ENCODE results near the gene MTUS2.

GRCh38 chr13:29484236-29484635 is 664.1 kb downstream of the MTUS2 start:
- TF ChIP-seq, protein P1, sequence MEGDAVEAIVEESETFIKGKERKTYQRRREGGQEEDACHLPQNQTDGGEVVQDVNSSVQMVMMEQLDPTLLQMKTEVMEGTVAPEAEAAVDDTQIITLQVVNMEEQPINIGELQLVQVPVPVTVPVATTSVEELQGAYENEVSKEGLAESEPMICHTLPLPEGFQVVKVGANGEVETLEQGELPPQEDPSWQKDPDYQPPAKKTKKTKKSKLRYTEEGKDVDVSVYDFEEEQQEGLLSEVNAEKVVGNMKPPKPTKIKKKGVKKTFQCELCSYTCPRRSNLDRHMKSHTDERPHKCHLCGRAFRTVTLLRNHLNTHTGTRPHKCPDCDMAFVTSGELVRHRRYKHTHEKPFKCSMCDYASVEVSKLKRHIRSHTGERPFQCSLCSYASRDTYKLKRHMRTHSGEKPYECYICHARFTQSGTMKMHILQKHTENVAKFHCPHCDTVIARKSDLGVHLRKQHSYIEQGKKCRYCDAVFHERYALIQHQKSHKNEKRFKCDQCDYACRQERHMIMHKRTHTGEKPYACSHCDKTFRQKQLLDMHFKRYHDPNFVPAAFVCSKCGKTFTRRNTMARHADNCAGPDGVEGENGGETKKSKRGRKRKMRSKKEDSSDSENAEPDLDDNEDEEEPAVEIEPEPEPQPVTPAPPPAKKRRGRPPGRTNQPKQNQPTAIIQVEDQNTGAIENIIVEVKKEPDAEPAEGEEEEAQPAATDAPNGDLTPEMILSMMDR (conservative IDR thresholded peaks at IDR 0.05 in 1 of 2, IDR thresholded peaks at IDR 0.05 in 1 of 2; ENCODE audit: low read depth in 1 of 2, low read length in 2 of 2), result no peak
- no peak for TF ChIP-seq EZH2 (IDR thresholded peaks at IDR 0.05; ENCODE audit: low read length, missing control alignments)
